A673 (cell line): ENCODE data around the gene ALKAL2. TPM values are rescaled to one million over a fixed set of nuclear protein-coding genes. Genes with fewer than 3 reads are reported as not detected.

Experiments
- BruUV-seq: library from RNA; stranded (reverse); fragments of 400-500 nt; replicated peaks from 2 replicates; lab custom pipeline; 2021; lab: Mats Ljungman, UMichigan
- CTCF ChIA-PET: fragments of 300-600 bp; sonication (Branson Sonifier 250); formaldehyde crosslinking; loops from one replicate; lab custom pipeline; 2022; ENCODE audit warnings: antibody characterized with exemption; lab: Charles Lee
- POLR2A ChIA-PET: fragments of 300-600 bp; sonication (Branson Sonifier 250); formaldehyde crosslinking; loops from one replicate; lab custom pipeline; 2022; ENCODE audit warnings: antibody characterized with exemption; ENCODE audit not compliant: low non-redundant PET; lab: Charles Lee
- DNase-seq: peaks from one replicate; pipeline ENCODE4 v3.0.0-alpha.2; 2015; ENCODE audit warnings: low spot score
- H3K27ac ChIP-seq: fragments of 200-600 bp; sonication (generic); 2 replicates; pipeline ENCODE4 v1.5.1; 2016; ENCODE audit warnings: mixed run types, low read depth, mild to moderate bottlenecking, mixed read lengths, antibody characterized with exemption, low read length; ENCODE audit not compliant: poor library complexity, severe bottlenecking
- H3K27me3 ChIP-seq: fragments of 200-600 bp; sonication (generic); replicated peaks from 2 replicates; pipeline ENCODE4 v1.6.1; 2017; ENCODE audit warnings: mixed run types, low read depth, mild to moderate bottlenecking, mixed read lengths, antibody characterized with exemption, low read length; ENCODE audit not compliant: insufficient read depth, poor library complexity
- H3K36me3 ChIP-seq: fragments of 200-600 bp; sonication (generic); 2 replicates; pipeline ENCODE4 v1.6.1; 2016; ENCODE audit warnings: mixed run types, mild to moderate bottlenecking, mixed read lengths, antibody characterized with exemption, low read length; ENCODE audit not compliant: insufficient read depth, poor library complexity, severe bottlenecking
- H3K4me1 ChIP-seq: fragments of 200-600 bp; sonication (generic); 2 replicates; pipeline ENCODE4 v1.6.1; 2017; ENCODE audit warnings: mixed run types, mild to moderate bottlenecking, mixed read lengths, antibody characterized with exemption, low read length; ENCODE audit not compliant: insufficient read depth, poor library complexity, severe bottlenecking
- H3K4me3 ChIP-seq: fragments of 200-600 bp; sonication (generic); 2 replicates; pipeline ENCODE4 v1.5.1; 2016; ENCODE audit warnings: low read depth, mixed run types, mild to moderate bottlenecking, mixed read lengths, low read length; ENCODE audit not compliant: poor library complexity, severe bottlenecking
- H3K9me3 ChIP-seq: fragments of 200-600 bp; sonication (generic); 2 replicates; pipeline ENCODE4 v1.6.1; 2016; ENCODE audit warnings: mixed run types, low read depth, mild to moderate bottlenecking, mixed read lengths, antibody characterized with exemption, low read length; ENCODE audit not compliant: poor library complexity, severe bottlenecking
- CTCF ChIP-seq: fragments of 300-800, 200-600 bp; sonication (generic); conservative IDR thresholded peaks from 2 replicates; pipeline ENCODE4 v1.5.1; 2017; ENCODE audit warnings: low read depth, mild to moderate bottlenecking, antibody characterized with exemption, low read length, moderate library complexity, mixed read lengths
- EZH2 ChIP-seq: fragments of 200-600 bp; sonication (generic); IDR thresholded peaks from 2 replicates; pipeline ENCODE4 v1.6.1; 2017; ENCODE audit warnings: borderline replicate concordance, low read depth, mild to moderate bottlenecking, mixed read lengths, antibody characterized with exemption, low read length; ENCODE audit not compliant: poor library complexity, severe bottlenecking
- intact Hi-C: fragments of 100-400 bp; cut with micrococcal nuclease; formaldehyde crosslinking; loops from one replicate; pipeline ENCODE4 v1.10.0; 2022; ENCODE audit not compliant: unreplicated experiment
- total RNA-seq: library from RNA; stranded (reverse); gene quantifications from 2 replicates; pipeline ENCODE4 v1.2.3, GENCODE V29; 2021

The ALKAL2 gene
- total RNA-seq, 1 experiment from 2014 or later, result not detected

DNA sequence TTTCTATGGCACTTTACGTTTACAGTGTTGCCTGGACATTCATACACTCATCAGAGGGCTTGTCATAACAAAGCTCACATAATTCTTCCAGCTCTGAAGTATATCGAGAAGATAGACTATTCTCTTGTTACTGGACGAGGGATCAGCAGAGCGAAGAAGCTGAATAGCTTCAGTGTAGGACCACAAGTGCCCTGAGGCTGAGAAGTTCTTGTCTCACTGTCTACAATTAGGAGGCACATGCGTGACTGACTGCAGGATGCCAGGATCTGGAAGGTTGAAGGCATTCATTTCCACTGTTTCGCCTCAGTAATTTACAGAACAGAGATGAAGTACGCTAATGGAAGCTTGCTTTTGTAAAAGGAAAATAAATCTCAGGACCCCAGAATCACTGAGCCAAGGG, 33.6 kb downstream of the ALKAL2 start:
- Histone ChIP-seq H3K4me1 (peaks cover 3% of the 10 kb centered on the region), H3K4me3 (no peak overlapping the region), H3K27me3 (no peaks in the 10 kb centered on the region), H3K36me3 (no peaks in the 10 kb centered on the region), H3K9me3 (peaks cover 23% of the 10 kb centered on the region), H3K27ac (no peak overlapping the region)
- no peak for TF ChIP-seq CTCF
- no peak for TF ChIP-seq EZH2
- intact Hi-C loops, result no loop called here
- DNase-seq, result no peak
- POLR2A ChIA-PET, result no interaction called here
- CTCF ChIA-PET, result no interaction called here
- no TSS peak for BruUV-seq

GRCh38 chr2:253202-253638, 34.7 kb downstream of the ALKAL2 start:
- no peak for DNase-seq
- Histone ChIP-seq H3K4me1 (peaks cover 3% of the 10 kb centered on the region), H3K4me3 (no peak overlapping the region), H3K27me3 (no peaks in the 10 kb centered on the region), H3K27ac (no peak overlapping the region), H3K9me3 (peaks cover 13% of the 10 kb centered on the region), H3K36me3 (no peaks in the 10 kb centered on the region)
- POLR2A ChIA-PET, result no interaction called here
- no peak for TF ChIP-seq CTCF
- TF ChIP-seq EZH2, result no peak
- BruUV-seq, result no TSS peak
- CTCF ChIA-PET, result no interaction called here
- intact Hi-C loops, result no loop called here

GRCh38 chr2:252001-252602, 35.8 kb downstream of the ALKAL2 start:
- ChIA-PET POLR2A (no interaction called here), CTCF (no interaction called here)
- no peak for DNase-seq

More at GRCh38 chr2:252001-252602, 35.8 kb downstream of the ALKAL2 start:
- no peak overlapping the region for H3K27ac ChIP-seq
- peaks cover 3% of the 10 kb centered on the region for H3K4me1 ChIP-seq
- no peak overlapping the region for H3K4me3 ChIP-seq
- no peaks in the 10 kb centered on the region for H3K36me3 ChIP-seq
- no peaks in the 10 kb centered on the region for H3K27me3 ChIP-seq
- H3K9me3 ChIP-seq, result peaks cover 2% of the 10 kb centered on the region
- TF ChIP-seq EZH2 (no peak), CTCF (no peak)
- intact Hi-C loops, result no loop called here
- BruUV-seq, result no TSS peak
